WTC11 (cell line): ENCODE data around the gene SGIP1. TPM values are rescaled to one million over a fixed set of nuclear protein-coding genes. Genes with fewer than 3 reads are reported as not detected.

Experiments used
- ATAC-seq: fragments of 200-7000 bp; cut with Tn5 transposase; 2 replicates; pipeline ENCODE4 v1.10.0; 2021; ENCODE audit warnings: mild to moderate bottlenecking, moderate library complexity
- CTCF ChIA-PET: fragments of 300-600 bp; sonication (Branson Sonifier 250); formaldehyde crosslinking; loops from one replicate; lab custom pipeline; 2021; ENCODE audit warnings: antibody characterized with exemption; lab: Charles Lee
- POLR2A ChIA-PET: fragments of 350-600 bp; sonication (Branson Sonifier 250); formaldehyde crosslinking; loops from one replicate; lab custom pipeline; 2021; ENCODE audit warnings: antibody characterized with exemption; lab: Charles Lee
- DNase-seq: peaks from one replicate; pipeline ENCODE4 v3.0.0; 2021; ENCODE audit warnings: low spot score
- H3K27ac Mint-ChIP-seq: 2 replicates; pipeline ENCODE4 v1.8.0; 2021; ENCODE audit warnings: mixed read lengths
- H3K27me3 Mint-ChIP-seq: 2 replicates; pipeline ENCODE4 v1.8.0; 2021; ENCODE audit warnings: low read depth, mild to moderate bottlenecking, moderate library complexity, mixed read lengths
- H3K36me3 Mint-ChIP-seq: 2 replicates; pipeline ENCODE4 v1.8.0; 2021; ENCODE audit warnings: mixed read lengths
- H3K4me1 Mint-ChIP-seq: 2 replicates; pipeline ENCODE4 v1.8.0; 2022; ENCODE audit warnings: mixed read lengths
- H3K4me3 Mint-ChIP-seq: 2 replicates; pipeline ENCODE4 v1.8.0; 2021; ENCODE audit warnings: mild to moderate bottlenecking, moderate library complexity, mixed read lengths
- H3K9me3 Mint-ChIP-seq: 2 replicates; pipeline ENCODE4 v1.8.0; 2021; ENCODE audit warnings: mixed read lengths
- AR ChIP-seq: fragments of 250-450 bp; sonication (Bioruptor Pico); IDR thresholded peaks from 2 replicates; pipeline ENCODE4 v1.9.0; 2021; ENCODE audit warnings: mild to moderate bottlenecking
- ATF6 ChIP-seq: sonication (generic); formaldehyde crosslinking; IDR thresholded peaks from 2 replicates; pipeline ENCODE4 v1.8.1; 2023; ENCODE audit warnings: mild to moderate bottlenecking, missing genetic modification reagents
- CREB1 ChIP-seq: sonication (generic); formaldehyde crosslinking; IDR thresholded peaks from 2 replicates; pipeline ENCODE4 v1.8.0; 2023; ENCODE audit warnings: mild to moderate bottlenecking, missing genetic modification reagents
- ESRRA ChIP-seq: sonication (generic); formaldehyde crosslinking; IDR thresholded peaks from 2 replicates; pipeline ENCODE4 v1.8.1; 2022; ENCODE audit warnings: mild to moderate bottlenecking, missing genetic modification reagents, borderline replicate concordance
- FOXK1 ChIP-seq: sonication (generic); formaldehyde crosslinking; IDR thresholded peaks from 2 replicates; pipeline ENCODE4 v1.8.0; 2022; ENCODE audit warnings: mild to moderate bottlenecking, moderate library complexity, missing genetic modification reagents
- IRF1 ChIP-seq: sonication (generic); formaldehyde crosslinking; IDR thresholded peaks from 2 replicates; pipeline ENCODE4 v1.8.0; 2023; ENCODE audit warnings: missing genetic modification reagents
- IRF2 ChIP-seq: sonication (generic); formaldehyde crosslinking; IDR thresholded peaks from 2 replicates; pipeline ENCODE4 v1.8.0; 2022; ENCODE audit warnings: low read depth, missing genetic modification reagents, borderline replicate concordance
- MAX ChIP-seq: sonication (generic); formaldehyde crosslinking; IDR thresholded peaks from 2 replicates; pipeline ENCODE4 v1.8.0; 2022; ENCODE audit warnings: mild to moderate bottlenecking, missing genetic modification reagents
- MYBL2 ChIP-seq: sonication (generic); formaldehyde crosslinking; IDR thresholded peaks from 2 replicates; pipeline ENCODE4 v1.8.1; 2023; ENCODE audit warnings: mild to moderate bottlenecking, moderate library complexity, missing genetic modification reagents
- NR3C1 ChIP-seq: sonication (generic); formaldehyde crosslinking; conservative IDR thresholded peaks from 2 replicates; pipeline ENCODE4 v1.8.1; 2023; ENCODE audit warnings: low read depth, mild to moderate bottlenecking, missing genetic modification reagents
- OVOL2 ChIP-seq: fragments of 250-450 bp; sonication (Bioruptor Pico); IDR thresholded peaks from 2 replicates; pipeline ENCODE4 v1.9.0; 2021; ENCODE audit warnings: mild to moderate bottlenecking, borderline replicate concordance
- PRRX2 ChIP-seq: fragments of 250-450 bp; sonication (Bioruptor Pico); IDR thresholded peaks from 2 replicates; pipeline ENCODE4 v1.8.0; 2021; ENCODE audit warnings: mild to moderate bottlenecking
- SOX15 ChIP-seq: fragments of 250-450 bp; sonication (Bioruptor Pico); IDR thresholded peaks from 2 replicates; pipeline ENCODE4 v1.9.0; 2021; ENCODE audit warnings: mild to moderate bottlenecking
- USF1 ChIP-seq: sonication (generic); formaldehyde crosslinking; IDR thresholded peaks from 2 replicates; pipeline ENCODE4 v1.8.0; 2022; ENCODE audit warnings: mild to moderate bottlenecking, missing genetic modification reagents
- ZBTB21 ChIP-seq: sonication (generic); formaldehyde crosslinking; IDR thresholded peaks from 2 replicates; pipeline ENCODE4 v1.8.1; 2023; ENCODE audit warnings: mild to moderate bottlenecking, missing genetic modification reagents, borderline replicate concordance
- total RNA-seq: library from RNA; stranded (reverse); gene quantifications from 3 replicates; pipeline ENCODE4 v1.2.3, GENCODE V29; 2021
- TF ChIP-seq, protein P1 (sequence below): fragments of 250-450 bp; sonication (Bioruptor Pico); IDR thresholded peaks from 2 replicates; pipeline ENCODE4 v1.9.0; 2021; ENCODE audit warnings: mild to moderate bottlenecking
- TF ChIP-seq, protein P2 (sequence below): sonication (generic); formaldehyde crosslinking; IDR thresholded peaks from 2 replicates; pipeline ENCODE4 v1.8.0; 2023; ENCODE audit warnings: mild to moderate bottlenecking, missing genetic modification reagents
- TF ChIP-seq, protein P3 (sequence below): sonication (generic); formaldehyde crosslinking; IDR thresholded peaks from 2 replicates; pipeline ENCODE4 v1.8.1; 2022; ENCODE audit warnings: mild to moderate bottlenecking, missing genetic modification reagents, moderate library complexity, borderline replicate concordance

Gene SGIP1
- total RNA-seq, 1 experiment from 2014 or later = 3.9 TPM

- no peak for TF ChIP-seq AR (CRISPR knock-in tag)
- TF ChIP-seq MAX (CRISPR knock-in tag) = no peak
- no peak for TF ChIP-seq ESRRA (CRISPR knock-in tag)
- TF ChIP-seq OVOL2 (CRISPR knock-in tag) = no peak
- TF ChIP-seq IRF1 = no peak
- TF ChIP-seq ZBTB21 = no peak
- TF ChIP-seq ATF6 (CRISPR knock-in tag) = no peak
Observed at GRCh38 chr1:66583021-66583420, 49.1 kb downstream of the SGIP1 start (continued).

- ATAC-seq (no peak), DNase-seq (no peak)
- no peak for TF ChIP-seq SOX15 (CRISPR knock-in tag)
- no peak for TF ChIP-seq USF1 (CRISPR knock-in tag)
- TF ChIP-seq FOXK1 (CRISPR knock-in tag) = no peak
- TF ChIP-seq PRRX2 (CRISPR knock-in tag) = no peak
- TF ChIP-seq, protein P1, sequence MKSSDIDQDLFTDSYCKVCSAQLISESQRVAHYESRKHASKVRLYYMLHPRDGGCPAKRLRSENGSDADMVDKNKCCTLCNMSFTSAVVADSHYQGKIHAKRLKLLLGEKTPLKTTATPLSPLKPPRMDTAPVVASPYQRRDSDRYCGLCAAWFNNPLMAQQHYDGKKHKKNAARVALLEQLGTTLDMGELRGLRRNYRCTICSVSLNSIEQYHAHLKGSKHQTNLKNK (CRISPR knock-in tag) = no peak
- H3K36me3 Mint-ChIP-seq = no peaks in the 10 kb centered on the region
- no peaks in the 10 kb centered on the region for H3K4me1 Mint-ChIP-seq
- no peaks in the 10 kb centered on the region for H3K9me3 Mint-ChIP-seq
- no peak overlapping the region for H3K4me3 Mint-ChIP-seq
- ChIA-PET CTCF (no interaction called here), POLR2A (no interaction called here)
- H3K27ac Mint-ChIP-seq = no peak overlapping the region
- H3K27me3 Mint-ChIP-seq = no peaks in the 10 kb centered on the region
Observed at GRCh38 chr1:66585002-66585401, 51.0 kb downstream of the SGIP1 start.

GRCh38 chr1:66589326-66589725 is 55.4 kb downstream of the SGIP1 start:
- ATAC-seq (no peak), DNase-seq (no peak)
- H3K36me3 Mint-ChIP-seq = no peaks in the 10 kb centered on the region
- H3K4me1 Mint-ChIP-seq = no peaks in the 10 kb centered on the region
- no peak overlapping the region for H3K4me3 Mint-ChIP-seq
- H3K9me3 Mint-ChIP-seq = no peaks in the 10 kb centered on the region
- H3K27ac Mint-ChIP-seq = no peak overlapping the region
- no peaks in the 10 kb centered on the region for H3K27me3 Mint-ChIP-seq
- ChIA-PET POLR2A (no interaction called here), CTCF (no interaction called here)
- TF ChIP-seq, protein P2, sequence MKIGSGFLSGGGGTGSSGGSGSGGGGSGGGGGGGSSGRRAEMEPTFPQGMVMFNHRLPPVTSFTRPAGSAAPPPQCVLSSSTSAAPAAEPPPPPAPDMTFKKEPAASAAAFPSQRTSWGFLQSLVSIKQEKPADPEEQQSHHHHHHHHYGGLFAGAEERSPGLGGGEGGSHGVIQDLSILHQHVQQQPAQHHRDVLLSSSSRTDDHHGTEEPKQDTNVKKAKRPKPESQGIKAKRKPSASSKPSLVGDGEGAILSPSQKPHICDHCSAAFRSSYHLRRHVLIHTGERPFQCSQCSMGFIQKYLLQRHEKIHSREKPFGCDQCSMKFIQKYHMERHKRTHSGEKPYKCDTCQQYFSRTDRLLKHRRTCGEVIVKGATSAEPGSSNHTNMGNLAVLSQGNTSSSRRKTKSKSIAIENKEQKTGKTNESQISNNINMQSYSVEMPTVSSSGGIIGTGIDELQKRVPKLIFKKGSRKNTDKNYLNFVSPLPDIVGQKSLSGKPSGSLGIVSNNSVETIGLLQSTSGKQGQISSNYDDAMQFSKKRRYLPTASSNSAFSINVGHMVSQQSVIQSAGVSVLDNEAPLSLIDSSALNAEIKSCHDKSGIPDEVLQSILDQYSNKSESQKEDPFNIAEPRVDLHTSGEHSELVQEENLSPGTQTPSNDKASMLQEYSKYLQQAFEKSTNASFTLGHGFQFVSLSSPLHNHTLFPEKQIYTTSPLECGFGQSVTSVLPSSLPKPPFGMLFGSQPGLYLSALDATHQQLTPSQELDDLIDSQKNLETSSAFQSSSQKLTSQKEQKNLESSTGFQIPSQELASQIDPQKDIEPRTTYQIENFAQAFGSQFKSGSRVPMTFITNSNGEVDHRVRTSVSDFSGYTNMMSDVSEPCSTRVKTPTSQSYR (CRISPR knock-in tag) = no peak
- TF ChIP-seq NR3C1 (no peak), CREB1 (CRISPR knock-in tag) (no peak), IRF2 (CRISPR knock-in tag) (no peak), ZBTB21 (no peak), MYBL2 (no peak)
- TF ChIP-seq, protein P3, sequence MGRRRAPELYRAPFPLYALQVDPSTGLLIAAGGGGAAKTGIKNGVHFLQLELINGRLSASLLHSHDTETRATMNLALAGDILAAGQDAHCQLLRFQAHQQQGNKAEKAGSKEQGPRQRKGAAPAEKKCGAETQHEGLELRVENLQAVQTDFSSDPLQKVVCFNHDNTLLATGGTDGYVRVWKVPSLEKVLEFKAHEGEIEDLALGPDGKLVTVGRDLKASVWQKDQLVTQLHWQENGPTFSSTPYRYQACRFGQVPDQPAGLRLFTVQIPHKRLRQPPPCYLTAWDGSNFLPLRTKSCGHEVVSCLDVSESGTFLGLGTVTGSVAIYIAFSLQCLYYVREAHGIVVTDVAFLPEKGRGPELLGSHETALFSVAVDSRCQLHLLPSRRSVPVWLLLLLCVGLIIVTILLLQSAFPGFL = no peak
